Inferior parietal cortex (tissue), 1 donor: Measurements from ENCODE around the gene THSD4.
A peak's percentile ranks its signal among the peaks of the same experiment; 100 is the strongest.
"Not testable (repeated sequence)": the region's sequence is repeated elsewhere in the genome, so short reads cannot be mapped to it uniquely, and the experiment has no call there.

Source experiments
- DNase-seq: peaks from one replicate; pipeline ENCODE4 v3.0.0-alpha.2; 2016; ENCODE audit errors: extremely low spot score

Gene THSD4

GRCh38 chr15:71384501-71384900, 269.2 kb downstream of the THSD4 start:
- DNase-seq, result no peak

DNA sequence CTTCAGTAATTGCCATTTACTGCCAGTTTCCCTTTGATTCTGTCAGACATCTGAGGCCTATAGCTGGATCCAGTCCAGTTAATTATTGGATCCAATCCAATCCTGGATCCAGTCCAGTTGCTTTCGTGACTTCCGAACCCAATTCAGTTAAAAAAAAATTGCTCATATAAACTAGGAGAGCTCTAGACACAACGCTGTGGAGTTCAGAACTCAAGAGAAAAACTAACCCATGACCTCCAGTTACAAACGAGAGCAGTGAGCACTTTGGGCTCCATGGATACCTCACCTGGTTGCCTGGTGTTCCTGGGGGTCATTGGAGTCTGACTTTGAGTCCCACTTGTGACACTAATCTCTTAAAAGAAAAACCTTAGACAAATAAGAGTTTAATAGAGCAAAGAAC, 269.8 kb downstream of the THSD4 start:
- no peak for DNase-seq

DNA sequence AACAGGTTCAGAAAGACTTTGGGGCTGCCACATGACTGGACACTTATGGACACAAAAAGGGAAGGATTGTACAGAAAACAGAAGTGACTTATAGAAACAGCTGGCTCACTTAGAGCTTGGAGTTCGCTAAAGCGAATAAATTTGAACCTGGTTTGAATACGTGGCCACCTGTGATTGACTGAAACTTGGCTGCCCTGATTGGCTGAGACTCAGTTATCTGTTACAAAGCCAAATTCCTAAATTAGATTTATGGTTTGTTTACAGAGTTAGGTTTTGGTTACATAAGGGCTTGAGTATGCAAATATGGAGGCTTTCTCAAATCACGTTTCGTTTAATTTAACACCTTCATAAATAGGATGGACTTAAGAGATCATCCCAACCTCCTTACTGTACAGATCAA, 270.2 kb downstream of the THSD4 start:
- no peak for DNase-seq

GRCh38 chr15:71386005-71386404, 270.7 kb downstream of the THSD4 start:
- DNase-seq, result no peak

GRCh38 chr15:71386448-71387236, 271.4 kb downstream of the THSD4 start:
- peak; percentile 51 for DNase-seq

DNA sequence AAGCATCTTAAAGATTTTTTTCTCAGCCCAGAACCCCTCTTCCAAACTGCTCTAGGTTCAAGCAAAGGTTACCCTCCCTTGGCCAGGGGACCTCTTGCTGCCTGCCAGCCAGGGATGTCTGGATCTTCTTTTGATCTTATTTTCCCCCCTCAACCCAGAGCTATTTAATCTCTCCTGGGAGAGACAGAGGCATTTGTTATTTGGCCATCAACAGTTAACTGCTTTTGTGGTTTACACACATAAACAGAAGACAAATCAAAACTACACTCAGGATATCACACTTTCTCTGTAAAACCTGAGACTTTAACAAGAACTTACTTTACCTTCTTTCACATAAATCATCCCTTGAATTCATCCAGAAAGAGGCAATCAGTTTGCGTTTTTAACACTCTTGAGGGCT, 272.5 kb downstream of the THSD4 start:
- no peak for DNase-seq

DNA sequence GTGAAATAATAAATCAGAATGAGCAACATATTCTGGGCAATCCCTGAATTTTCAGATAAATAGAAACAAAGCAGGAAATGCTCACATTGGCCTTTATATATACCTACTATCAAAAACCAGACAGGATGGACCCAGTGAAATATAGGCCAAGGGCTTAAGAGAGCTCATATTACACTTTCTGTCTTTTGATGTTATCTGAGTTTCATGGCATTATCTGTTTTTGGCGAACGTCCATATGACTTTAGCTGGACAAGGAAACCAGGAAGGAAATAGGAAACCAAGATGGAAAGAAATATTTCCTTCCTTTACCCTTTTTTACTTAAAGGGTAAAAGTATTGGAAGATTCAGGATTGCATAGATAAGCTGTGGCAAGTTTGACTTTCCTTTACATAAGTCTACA, 274.8 kb downstream of the THSD4 start:
- no peak for DNase-seq

- no peak for DNase-seq
Measured at GRCh38 chr15:71391421-71392088, 276.3 kb downstream of the THSD4 start.

- no peak for DNase-seq
Measured at GRCh38 chr15:71392861-71393283, 277.6 kb downstream of the THSD4 start.

- DNase-seq, result no peak
Measured at GRCh38 chr15:71393383-71393782, 278.1 kb downstream of the THSD4 start.

DNA sequence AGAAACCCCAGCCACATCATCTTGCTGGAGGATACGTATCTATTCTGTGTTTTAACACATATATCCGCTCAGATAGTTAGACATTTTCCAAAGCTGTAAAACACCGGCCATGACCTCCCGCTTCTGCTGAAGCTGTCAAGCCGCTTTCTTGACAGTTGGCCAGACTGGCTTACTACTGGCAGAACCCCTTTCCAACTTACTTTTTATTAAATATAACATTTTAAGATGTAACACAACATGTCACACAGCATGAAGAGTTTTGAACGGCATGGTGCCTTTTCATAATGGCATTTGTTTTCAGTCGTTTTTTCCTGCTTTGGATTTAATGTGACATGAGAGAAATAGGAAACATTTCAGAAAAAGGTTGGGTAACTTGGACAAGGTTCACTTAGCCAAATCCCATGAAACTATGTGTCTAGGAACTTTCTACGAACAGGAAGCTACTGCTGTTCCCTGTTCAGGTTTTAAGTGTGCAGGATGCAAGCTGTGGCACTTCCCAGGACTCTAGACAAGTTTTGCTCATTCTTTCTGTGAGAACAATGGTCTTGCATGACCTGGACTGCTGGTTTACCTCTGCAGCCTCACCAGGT, 281.4 kb downstream of the THSD4 start:
- no peak for DNase-seq

DNA sequence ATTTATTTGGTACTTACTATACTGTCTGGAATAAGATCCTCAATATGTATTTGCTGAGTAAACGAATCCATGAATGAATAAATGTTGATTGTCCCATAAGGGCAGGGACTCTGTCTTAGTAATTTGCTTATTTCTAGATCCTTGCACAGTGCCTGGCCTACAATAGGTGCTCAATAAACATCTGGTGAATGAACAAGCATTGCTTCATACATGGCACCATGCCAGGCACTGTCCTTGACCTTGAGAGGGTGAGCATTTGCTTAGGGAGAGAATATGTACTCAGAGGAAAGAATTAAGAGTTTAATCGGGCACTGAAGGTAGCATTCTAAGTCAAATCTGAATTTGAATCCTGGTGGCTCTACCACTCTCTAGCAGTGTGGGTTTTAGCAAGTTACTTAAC, 282.1 kb downstream of the THSD4 start:
- no peak for DNase-seq

DNA sequence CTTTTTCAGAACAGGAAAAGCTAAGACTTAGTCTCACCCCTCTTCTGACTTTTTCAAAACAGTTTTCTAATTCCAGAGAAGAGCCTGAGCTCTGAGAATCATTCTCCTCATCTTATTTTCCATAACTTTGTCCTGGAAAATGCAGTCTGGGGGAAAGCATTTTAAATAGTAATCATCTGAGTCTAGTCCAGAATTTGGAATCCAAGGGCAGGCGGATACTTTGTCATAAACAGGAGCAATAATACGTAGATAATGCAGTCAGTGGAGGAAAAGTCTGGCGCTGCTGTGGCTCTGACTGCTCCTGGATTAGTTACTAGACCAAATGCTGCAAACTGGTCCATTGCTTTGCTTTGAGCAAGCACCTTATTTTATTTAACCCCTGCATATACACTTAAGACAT, 285.0 kb downstream of the THSD4 start:
- DNase-seq, result no peak

- DNase-seq, result not testable (repeated sequence)
Measured at GRCh38 chr15:71401728-71402127, 286.5 kb downstream of the THSD4 start.

DNA sequence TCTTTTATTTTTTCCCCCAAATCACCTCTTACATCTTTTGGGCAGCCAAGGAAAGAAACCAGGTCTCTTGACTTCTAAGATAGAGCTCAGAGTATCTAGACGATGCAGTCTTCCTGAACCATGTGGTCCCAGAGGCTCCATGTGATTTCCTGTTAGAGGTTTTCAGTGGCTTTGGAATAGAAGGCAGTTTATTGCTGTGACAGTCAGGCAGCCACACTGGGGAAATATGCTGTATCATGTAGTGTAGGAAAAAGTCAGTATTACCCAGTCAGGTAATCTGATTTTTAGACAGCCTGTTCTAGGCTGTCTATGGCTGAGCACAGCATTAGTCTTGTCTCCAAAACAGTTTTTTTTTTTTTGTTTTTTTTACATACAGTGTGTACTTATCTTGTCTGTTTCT, 294.3 kb downstream of the THSD4 start:
- no peak for DNase-seq

DNA sequence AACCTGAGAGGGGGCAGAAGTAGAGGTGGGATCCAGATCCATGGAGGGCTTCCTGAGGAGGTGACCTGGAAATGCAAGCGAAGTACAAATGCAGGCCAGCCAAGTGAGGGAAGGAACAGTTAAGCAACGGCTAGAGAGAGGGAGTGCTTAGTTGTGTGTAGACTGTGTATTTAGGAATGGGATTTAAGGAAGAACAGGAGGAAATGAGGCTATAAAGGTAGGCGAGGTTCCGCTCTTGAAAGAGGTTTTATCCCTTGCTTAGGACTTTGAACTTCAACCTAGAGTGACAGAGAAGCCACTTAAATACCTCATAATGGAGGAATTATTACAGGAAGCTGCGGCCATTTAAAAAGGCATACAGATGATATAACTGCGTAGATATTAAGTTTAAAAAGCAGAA, 295.1 kb downstream of the THSD4 start:
- no peak for DNase-seq

DNA sequence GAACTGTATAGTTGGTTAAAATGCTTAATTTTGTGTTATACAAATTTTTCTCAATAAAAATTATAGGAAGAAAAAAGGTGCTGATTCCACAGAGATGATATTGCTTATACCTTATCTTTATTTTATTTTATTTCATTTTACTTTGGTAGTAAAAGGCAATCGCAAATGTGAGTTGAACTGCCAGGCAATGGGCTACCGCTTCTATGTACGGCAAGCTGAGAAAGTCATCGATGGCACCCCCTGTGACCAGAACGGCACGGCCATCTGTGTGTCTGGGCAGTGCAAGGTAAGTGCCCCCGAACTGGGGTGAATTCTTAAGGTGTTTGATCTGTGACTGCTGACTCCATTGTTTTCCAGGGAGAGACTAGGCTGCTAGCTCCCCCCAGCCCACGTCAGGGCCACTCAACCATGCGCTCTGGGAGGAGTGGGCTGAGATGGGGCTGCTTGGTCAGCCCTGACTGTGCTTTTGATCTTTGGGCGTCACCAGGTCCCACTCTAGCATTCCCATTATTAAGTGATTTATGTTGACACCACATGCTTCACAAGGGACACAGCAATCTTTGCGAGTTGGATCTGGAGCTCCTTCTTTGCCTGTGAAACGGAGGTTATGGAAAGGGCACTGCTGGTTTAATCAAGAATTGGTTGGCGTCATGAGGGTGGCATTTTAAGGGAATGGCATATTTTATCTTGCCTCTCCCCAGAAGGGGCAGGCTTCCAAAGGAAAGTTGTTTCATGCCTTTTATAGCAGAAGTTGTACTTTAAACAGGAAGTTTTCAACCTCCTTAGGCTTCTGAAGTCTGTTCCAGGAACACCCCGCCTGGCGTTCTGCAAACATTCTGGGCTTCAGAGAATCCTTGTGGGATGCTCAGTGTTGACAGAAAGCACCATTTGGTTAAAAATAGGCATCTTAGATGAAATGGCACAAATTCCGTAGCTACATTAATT, 296.5 kb downstream of the THSD4 start:
- DNase-seq, result peak; percentile 52

DNA sequence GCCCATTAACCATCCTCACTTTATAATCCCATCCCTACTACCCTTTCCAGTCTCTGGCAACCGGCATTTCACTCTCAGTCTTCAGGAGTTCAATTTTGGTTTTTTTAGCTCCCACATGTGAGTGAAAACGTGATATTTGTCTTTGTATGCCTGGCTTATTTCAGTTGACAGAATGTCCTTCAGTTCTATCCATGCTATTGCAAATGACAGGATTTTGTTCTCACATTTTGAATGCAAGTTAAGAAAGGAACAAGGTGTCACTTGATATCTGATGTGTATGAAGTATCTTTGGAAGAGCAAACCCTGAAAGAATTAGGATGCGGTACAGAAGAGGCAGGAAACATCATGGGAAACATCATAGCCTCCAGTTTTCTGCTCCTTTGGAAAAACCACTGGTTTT, 298.1 kb downstream of the THSD4 start:
- no peak for DNase-seq

DNA sequence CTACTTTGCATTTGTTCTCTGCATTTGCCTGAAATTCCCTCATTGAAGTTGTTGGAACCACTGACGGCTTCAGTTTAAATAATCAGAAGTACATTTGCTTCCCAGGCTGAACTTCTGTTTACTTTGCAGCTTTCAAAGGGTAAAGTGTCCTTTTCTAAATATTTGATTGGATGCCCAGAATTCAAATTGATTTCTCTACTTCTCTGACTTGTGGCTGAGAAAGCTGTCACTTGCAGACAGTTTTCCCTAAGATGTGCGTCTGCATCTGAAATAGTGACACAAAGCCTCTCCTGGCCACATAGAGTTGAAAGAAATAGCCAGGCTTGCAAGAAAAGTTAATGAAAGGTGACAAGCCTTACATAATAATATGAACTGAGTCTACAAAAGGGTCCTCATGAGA, 299.6 kb downstream of the THSD4 start:
- peak; percentile 13 for DNase-seq

GRCh38 chr15:71422530-71423259, 307.4 kb downstream of the THSD4 start:
- no peak for DNase-seq

DNA sequence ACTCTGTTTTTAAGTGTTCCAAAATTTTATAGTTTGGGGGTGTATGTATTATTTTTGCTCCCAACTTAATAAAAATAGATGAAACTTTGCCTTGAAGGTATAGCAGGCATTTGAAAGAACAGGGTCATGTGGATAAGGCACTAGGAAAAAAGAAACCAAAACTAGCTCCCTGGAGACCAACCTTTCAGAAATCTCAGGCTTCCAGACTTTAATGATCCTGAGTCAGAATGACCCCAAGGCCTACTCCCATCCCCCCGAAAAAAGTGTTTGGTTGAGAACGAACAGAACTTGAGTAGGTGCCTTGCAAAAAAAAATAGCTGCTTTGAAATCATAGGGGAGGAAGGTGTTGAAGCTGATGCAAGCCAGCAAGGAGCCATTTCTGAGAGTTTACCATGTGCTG, 309.5 kb downstream of the THSD4 start:
- no peak for DNase-seq
